MM.1S (cell line): Measurements from ENCODE around the gene TBC1D5.
"Not testable (repeated sequence)": the region's sequence is repeated elsewhere in the genome, so short reads cannot be mapped to it uniquely, and the experiment has no call there.

Experiments
- DNase-seq: peaks from one replicate; pipeline ENCODE4 v3.0.0-alpha.2; 2015
- H2AFZ ChIP-seq: fragments of 300-600 bp; sonication (generic); 2 replicates; pipeline ENCODE4 v1.6.0; 2016; ENCODE audit warnings: antibody characterized with exemption, low read length
- H3F3A ChIP-seq: fragments of 300-600 bp; sonication (generic); 2 replicates; pipeline ENCODE4 v1.6.1; 2016; ENCODE audit warnings: mild to moderate bottlenecking, antibody characterized with exemption, low read length, moderate library complexity, mixed read lengths; ENCODE audit not compliant: insufficient read depth
- H3K27ac ChIP-seq: fragments of 300-600 bp; sonication (generic); 2 replicates; pipeline ENCODE4 v1.5.1; 2016; ENCODE audit warnings: mild to moderate bottlenecking, low read length
- H3K27me3 ChIP-seq: fragments of 300-600 bp; sonication (generic); replicated peaks from 2 replicates; pipeline ENCODE4 v1.6.0; 2016; ENCODE audit warnings: low read length; ENCODE audit not compliant: insufficient read depth
- H3K36me3 ChIP-seq: fragments of 300-600 bp; sonication (generic); replicated peaks from 2 replicates; pipeline ENCODE4 v1.6.1; 2016; ENCODE audit warnings: mild to moderate bottlenecking, low read length, mixed read lengths; ENCODE audit not compliant: insufficient read depth
- H3K4me1 ChIP-seq: fragments of 300-600 bp; sonication (generic); 2 replicates; pipeline ENCODE4 v1.6.1; 2016; ENCODE audit warnings: low read length, mixed read lengths
- H3K4me2 ChIP-seq: fragments of 300-600 bp; sonication (generic); 2 replicates; pipeline ENCODE4 v1.6.0; 2016; ENCODE audit warnings: low read depth, low read length
- H3K4me3 ChIP-seq: fragments of 300-600 bp; sonication (generic); 2 replicates; pipeline ENCODE4 v1.5.1; 2016; ENCODE audit warnings: low read length, mixed read lengths
- H3K79me2 ChIP-seq: fragments of 300-600 bp; sonication (generic); 2 replicates; pipeline ENCODE4 v1.6.1; 2016; ENCODE audit warnings: mixed run types, low read length, mixed read lengths
- H3K9ac ChIP-seq: fragments of 300-600 bp; sonication (generic); 2 replicates; pipeline ENCODE4 v1.6.1; 2016; ENCODE audit warnings: low read length, mixed read lengths
- H3K9me2 ChIP-seq: fragments of 300-600 bp; sonication (generic); replicated peaks from 2 replicates; pipeline ENCODE4 v1.6.1; 2016; ENCODE audit warnings: mild to moderate bottlenecking, low read length, mixed read lengths; ENCODE audit not compliant: insufficient read depth
- H3K9me3 ChIP-seq: fragments of 300-600 bp; sonication (generic); replicated peaks from 2 replicates; pipeline ENCODE4 v1.6.1; 2016; ENCODE audit warnings: mild to moderate bottlenecking, low read length, mixed read lengths; ENCODE audit not compliant: insufficient read depth
- H4K20me1 ChIP-seq: fragments of 300-600 bp; sonication (generic); 2 replicates; pipeline ENCODE4 v1.6.1; 2016; ENCODE audit warnings: mild to moderate bottlenecking, low read length, moderate library complexity, mixed read lengths; ENCODE audit not compliant: insufficient read depth
- EZH2 ChIP-seq: fragments of 300-600 bp; sonication (generic); optimal IDR thresholded peaks from 2 replicates; pipeline ENCODE3; 2017; ENCODE audit warnings: low read depth, mild to moderate bottlenecking, antibody characterized with exemption, low read length, mixed read lengths
- EZH2phosphoT487 ChIP-seq: fragments of 300-600 bp; sonication (generic); IDR thresholded peaks from 2 replicates; pipeline ENCODE4 v1.6.1; 2018; ENCODE audit warnings: antibody characterized with exemption, low read length
- TF ChIP-seq, protein P1 (sequence below): fragments of 300-600 bp; sonication (generic); IDR thresholded peaks from 2 replicates; pipeline ENCODE4 v1.5.1; 2016; ENCODE audit warnings: antibody characterized with exemption, low read length, mixed read lengths

TBC1D5 gene

DNA sequence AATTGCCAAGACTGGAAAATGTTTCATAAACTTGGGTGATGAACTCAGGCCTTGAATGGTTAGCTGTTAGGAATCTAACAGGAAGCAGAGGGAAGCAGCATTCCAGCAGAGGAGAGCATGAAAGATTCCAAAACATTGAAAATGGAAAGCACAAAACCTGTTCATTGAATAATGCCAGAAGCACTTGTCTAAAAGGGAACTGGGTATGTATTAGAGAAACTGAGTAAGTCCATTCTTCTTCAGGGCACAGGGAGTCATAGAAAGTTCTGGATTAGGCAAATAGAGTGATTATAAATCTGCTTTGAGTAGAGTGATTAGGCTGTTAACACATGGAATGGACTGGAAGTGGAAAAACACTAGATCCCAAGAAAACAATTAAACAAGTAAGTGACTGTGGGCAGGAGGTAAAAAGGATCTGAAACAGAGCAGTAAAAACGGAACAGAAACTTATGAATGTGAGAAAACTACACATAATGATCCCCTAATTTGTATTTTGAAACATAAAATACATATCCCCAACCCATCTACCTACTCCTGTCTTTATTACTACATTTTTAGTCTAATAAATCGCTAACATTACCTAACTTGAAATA, 343.4 kb downstream of the TBC1D5 start:
- TF ChIP-seq, protein P1, sequence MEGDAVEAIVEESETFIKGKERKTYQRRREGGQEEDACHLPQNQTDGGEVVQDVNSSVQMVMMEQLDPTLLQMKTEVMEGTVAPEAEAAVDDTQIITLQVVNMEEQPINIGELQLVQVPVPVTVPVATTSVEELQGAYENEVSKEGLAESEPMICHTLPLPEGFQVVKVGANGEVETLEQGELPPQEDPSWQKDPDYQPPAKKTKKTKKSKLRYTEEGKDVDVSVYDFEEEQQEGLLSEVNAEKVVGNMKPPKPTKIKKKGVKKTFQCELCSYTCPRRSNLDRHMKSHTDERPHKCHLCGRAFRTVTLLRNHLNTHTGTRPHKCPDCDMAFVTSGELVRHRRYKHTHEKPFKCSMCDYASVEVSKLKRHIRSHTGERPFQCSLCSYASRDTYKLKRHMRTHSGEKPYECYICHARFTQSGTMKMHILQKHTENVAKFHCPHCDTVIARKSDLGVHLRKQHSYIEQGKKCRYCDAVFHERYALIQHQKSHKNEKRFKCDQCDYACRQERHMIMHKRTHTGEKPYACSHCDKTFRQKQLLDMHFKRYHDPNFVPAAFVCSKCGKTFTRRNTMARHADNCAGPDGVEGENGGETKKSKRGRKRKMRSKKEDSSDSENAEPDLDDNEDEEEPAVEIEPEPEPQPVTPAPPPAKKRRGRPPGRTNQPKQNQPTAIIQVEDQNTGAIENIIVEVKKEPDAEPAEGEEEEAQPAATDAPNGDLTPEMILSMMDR, result no peak
- no peak for TF ChIP-seq EZH2
- TF ChIP-seq EZH2phosphoT487, result no peak
- no peaks in the 10 kb centered on the region for H3K27me3 ChIP-seq
- H3K27ac ChIP-seq, result no peak overlapping the region
- H3K4me3 ChIP-seq, result no peak overlapping the region
- no peaks in the 10 kb centered on the region for H3K9me3 ChIP-seq
- no peaks in the 10 kb centered on the region for H3K9me2 ChIP-seq
- peak; percentile 11 for DNase-seq
- no peak overlapping the region for H2AFZ ChIP-seq
- no peaks in the 10 kb centered on the region for H4K20me1 ChIP-seq
- H3K4me1 ChIP-seq, result peaks cover 11% of the 10 kb centered on the region
- no peaks in the 10 kb centered on the region for H3K79me2 ChIP-seq
- H3K4me2 ChIP-seq, result peak overlapping the region; percentile 28; the same call in 1 of the 2 replicates
- H3K9ac ChIP-seq, result no peak overlapping the region
- no peaks in the 10 kb centered on the region for H3F3A ChIP-seq
- H3K36me3 ChIP-seq, result no peaks in the 10 kb centered on the region

DNA sequence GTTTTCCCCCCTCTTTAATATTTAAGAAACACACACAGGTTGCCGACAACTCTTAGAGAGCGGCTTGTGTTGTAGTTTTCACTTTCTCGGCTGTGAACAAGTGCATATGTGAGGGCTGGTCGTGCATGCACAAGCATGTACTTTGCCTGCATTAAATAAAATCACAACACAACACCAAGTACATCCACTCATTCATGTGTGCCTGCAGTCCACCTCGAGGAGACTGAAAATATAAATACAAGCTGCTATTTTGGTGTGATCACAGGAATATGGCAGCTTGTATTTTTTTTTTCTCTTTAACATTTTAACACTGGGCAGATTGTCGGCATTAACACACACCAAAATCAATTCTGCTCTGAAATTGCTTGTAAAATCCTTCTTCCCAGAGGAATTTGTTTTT, 346.4 kb downstream of the TBC1D5 start:
- no peak overlapping the region for H3K4me3 ChIP-seq
- H3K27ac ChIP-seq, result no peak overlapping the region
- peaks cover 11% of the 10 kb centered on the region for H3K4me1 ChIP-seq
- H3K79me2 ChIP-seq, result no peaks in the 10 kb centered on the region
- no peak overlapping the region for H3K9ac ChIP-seq
- H3K36me3 ChIP-seq, result no peaks in the 10 kb centered on the region
- H3K4me2 ChIP-seq, result no peak overlapping the region
- no peak overlapping the region for H2AFZ ChIP-seq
- H3F3A ChIP-seq, result no peaks in the 10 kb centered on the region
- no peak for DNase-seq
- no peaks in the 10 kb centered on the region for H3K9me3 ChIP-seq
- no peaks in the 10 kb centered on the region for H4K20me1 ChIP-seq
- TF ChIP-seq EZH2 (no peak), EZH2phosphoT487 (no peak)
- TF ChIP-seq, protein P1, result no peak
- no peaks in the 10 kb centered on the region for H3K27me3 ChIP-seq
- H3K9me2 ChIP-seq, result no peaks in the 10 kb centered on the region

DNA sequence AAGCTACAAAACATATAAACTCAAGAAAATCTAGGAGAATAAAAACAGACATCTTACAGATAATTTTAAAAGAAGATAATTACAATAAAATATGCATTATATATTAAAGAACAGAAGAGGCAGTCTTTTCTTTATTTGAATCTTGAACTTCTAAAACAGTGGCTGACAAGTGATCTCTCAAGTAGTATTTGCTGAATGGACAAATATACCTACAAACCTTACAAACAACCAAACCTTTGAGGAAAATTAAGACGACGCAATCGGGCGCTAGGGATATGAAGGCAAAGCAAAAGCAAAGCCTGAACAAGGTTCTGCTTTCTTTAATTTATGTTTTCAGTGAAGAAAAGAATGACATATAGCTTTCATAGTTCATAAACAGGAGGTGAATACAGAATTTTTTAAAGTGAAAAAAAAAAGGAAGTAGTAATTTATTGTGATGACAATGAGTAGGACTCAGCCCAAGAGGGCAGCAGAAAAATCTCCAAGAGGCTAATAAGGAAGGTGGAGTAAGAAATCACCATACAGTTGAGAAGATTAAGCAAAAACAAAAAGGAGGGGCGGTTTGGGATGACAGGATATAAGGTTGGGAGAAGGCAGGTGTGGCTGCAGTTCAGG, 347.8 kb downstream of the TBC1D5 start:
- Histone ChIP-seq H3K4me2 (no peak overlapping the region), H3K27me3 (no peaks in the 10 kb centered on the region), H3K36me3 (no peaks in the 10 kb centered on the region), H3K4me1 (peaks cover 8% of the 10 kb centered on the region), H2AFZ (no peak overlapping the region), H3K79me2 (no peaks in the 10 kb centered on the region), H3F3A (no peaks in the 10 kb centered on the region), H4K20me1 (no peaks in the 10 kb centered on the region), H3K4me3 (no peak overlapping the region), H3K9me2 (no peaks in the 10 kb centered on the region), H3K9me3 (no peaks in the 10 kb centered on the region), H3K9ac (no peak overlapping the region), H3K27ac (no peak overlapping the region)
- no peak for DNase-seq
- TF ChIP-seq EZH2phosphoT487 (no peak), EZH2 (no peak)
- TF ChIP-seq, protein P1, result no peak

DNA sequence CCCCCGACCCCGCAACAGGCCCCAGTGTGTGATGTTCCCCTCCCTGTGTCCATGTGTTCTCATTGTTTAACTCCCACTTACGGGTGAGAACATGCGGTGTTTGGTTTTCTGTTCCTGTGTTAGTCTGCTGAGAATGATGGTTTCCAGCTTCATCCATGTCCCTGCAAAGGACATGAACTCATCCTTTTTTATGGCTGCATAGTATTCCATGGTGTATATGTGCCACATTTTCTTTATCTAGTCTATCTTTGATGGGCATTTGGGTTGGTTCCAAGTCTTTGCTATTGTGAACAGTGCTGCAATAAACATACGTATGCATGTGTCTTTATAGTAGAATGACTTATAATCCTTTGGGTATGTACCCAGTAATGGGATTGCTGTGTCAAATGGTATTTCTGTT, 349.9 kb downstream of the TBC1D5 start:
- H3K4me3 ChIP-seq, H4K20me1 ChIP-seq, H3K4me1 ChIP-seq, H3F3A ChIP-seq, H3K79me2 ChIP-seq, H3K9ac ChIP-seq, H3K9me2 ChIP-seq, H3K36me3 ChIP-seq, H3K4me2 ChIP-seq, H3K27me3 ChIP-seq, H2AFZ ChIP-seq, DNase-seq, H3K9me3 ChIP-seq, H3K27ac ChIP-seq: not testable (repeated sequence)
